ENCODE measurements around the gene STX18.

DNA sequence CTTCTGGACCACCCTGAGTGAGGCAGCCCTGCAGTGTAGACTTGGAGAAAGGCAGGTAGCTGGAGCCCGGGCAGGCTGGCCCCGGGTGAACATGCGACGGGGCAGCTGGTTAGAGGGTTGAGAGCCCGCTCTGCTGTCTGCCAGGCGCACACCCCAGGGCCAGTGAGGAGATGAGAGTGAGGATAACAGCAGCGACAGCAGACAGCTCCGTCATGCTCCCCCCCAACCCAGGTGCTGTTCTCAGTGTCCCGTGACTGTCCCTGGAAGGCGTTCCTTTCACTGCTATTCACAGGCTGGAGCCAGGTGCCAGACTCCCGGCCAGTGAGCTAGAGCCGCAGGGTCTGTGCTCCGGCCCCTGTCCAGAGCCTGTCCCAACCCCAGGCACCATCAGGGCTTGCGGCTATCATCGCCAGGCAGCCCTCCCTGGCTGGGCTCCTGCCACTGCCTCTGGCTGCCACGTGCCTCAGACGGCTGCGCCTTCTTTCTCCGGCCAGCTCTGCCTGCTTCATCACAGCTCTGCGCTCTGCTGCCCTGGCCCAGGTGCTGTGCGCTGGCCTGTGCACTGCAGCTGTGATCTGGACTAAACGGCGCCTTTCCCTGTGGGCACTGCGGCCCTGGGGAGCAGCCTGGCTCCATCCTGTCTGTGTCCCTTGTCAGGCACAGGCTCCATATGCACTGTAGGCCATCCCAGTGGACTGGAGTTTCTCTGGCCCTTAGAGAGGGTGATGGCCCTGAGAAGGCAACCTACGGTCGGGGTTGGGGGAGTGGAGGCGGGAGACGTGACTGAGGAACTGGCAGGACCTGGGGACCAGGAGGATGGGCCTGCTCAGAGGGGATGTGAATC, 135.2 kb downstream of the STX18 start:
- TF ChIP-seq EZH2phosphoT487 (IDR thresholded peaks at IDR 0.05) (no peak), CTCF (IDR thresholded peaks at IDR 0.05) (no peak)

All from neural progenitor cell (in vitro differentiated cells).